GM21447 (cell line): ENCODE data around the gene COL5A2.
A peak's percentile ranks its signal among the peaks of the same experiment; 100 is the strongest.

Source experiments
- ATAC-seq: cut with Tn5 transposase; IDR thresholded peaks from one replicate; pipeline ENCODE4 v1.9.1; 2021; ENCODE audit not compliant: unreplicated experiment

The COL5A2 gene

GRCh38 chr2:189147989-189148388, 31.6 kb downstream of the COL5A2 start:
- ATAC-seq: no peak

- ATAC-seq: no peak
Observed at GRCh38 chr2:189147361-189147760, 32.2 kb downstream of the COL5A2 start.

GRCh38 chr2:189146553-189146952, 33.0 kb downstream of the COL5A2 start:
- no peak for ATAC-seq

- ATAC-seq: no peak
Observed at GRCh38 chr2:189144700-189145211, 34.8 kb downstream of the COL5A2 start.

- ATAC-seq: no peak
Observed at GRCh38 chr2:189143925-189144324, 35.6 kb downstream of the COL5A2 start.

GRCh38 chr2:189142893-189143759, 36.4 kb downstream of the COL5A2 start:
- peak; percentile 98 for ATAC-seq

GRCh38 chr2:189138800-189139199, 40.8 kb downstream of the COL5A2 start:
- ATAC-seq: no peak

GRCh38 chr2:189137519-189137918, 42.0 kb downstream of the COL5A2 start:
- no peak for ATAC-seq

GRCh38 chr2:189134485-189134884, 45.1 kb downstream of the COL5A2 start:
- ATAC-seq: no peak

GRCh38 chr2:189131991-189132390, 47.6 kb downstream of the COL5A2 start:
- ATAC-seq: no peak

- ATAC-seq: no peak
Observed at GRCh38 chr2:189129971-189130370, 49.6 kb downstream of the COL5A2 start.

- ATAC-seq: no peak
Observed at GRCh38 chr2:189128970-189129369, 50.6 kb downstream of the COL5A2 start.

GRCh38 chr2:189127756-189128155, 51.8 kb downstream of the COL5A2 start:
- no peak for ATAC-seq

- no peak for ATAC-seq
Observed at GRCh38 chr2:189125195-189125594, 54.4 kb downstream of the COL5A2 start.

GRCh38 chr2:189124175-189124574, 55.4 kb downstream of the COL5A2 start:
- no peak for ATAC-seq

GRCh38 chr2:189118386-189118785, 61.2 kb downstream of the COL5A2 start:
- no peak for ATAC-seq

- no peak for ATAC-seq
Observed at GRCh38 chr2:189116979-189117378, 62.6 kb downstream of the COL5A2 start.

GRCh38 chr2:189116087-189116486, 63.5 kb downstream of the COL5A2 start:
- no peak for ATAC-seq

- ATAC-seq: no peak
Observed at GRCh38 chr2:189115126-189115525, 64.4 kb downstream of the COL5A2 start.

GRCh38 chr2:189113963-189114362, 65.6 kb downstream of the COL5A2 start:
- no peak for ATAC-seq

- ATAC-seq: no peak
Observed at GRCh38 chr2:189111063-189111715, 68.4 kb downstream of the COL5A2 start.

GRCh38 chr2:189109921-189110397, 69.6 kb downstream of the COL5A2 start:
- peak; percentile 90 for ATAC-seq
